HUES48 (cell line): Measurements from ENCODE around the gene LRRC10B.

Experiments
- H3K27ac ChIP-seq: one replicate; pipeline ENCODE4 v1.7.0; 2013; ENCODE audit warnings: low read depth, low read length, inconsistent platforms
- H3K27me3 ChIP-seq: 2 replicates; pipeline ENCODE4 v1.6.1; 2013; ENCODE audit warnings: mild to moderate bottlenecking, low read length; ENCODE audit not compliant: control insufficient read depth, insufficient read depth
- H3K36me3 ChIP-seq: 2 replicates; pipeline ENCODE4 v1.6.1; 2013; ENCODE audit warnings: low read length; ENCODE audit not compliant: control insufficient read depth, insufficient read depth
- H3K4me1 ChIP-seq: 2 replicates; pipeline ENCODE4 v1.6.1; 2013; ENCODE audit warnings: mild to moderate bottlenecking, low read length; ENCODE audit not compliant: control insufficient read depth, insufficient read depth
- H3K4me3 ChIP-seq: 2 replicates; pipeline ENCODE4 v1.5.1; 2013; ENCODE audit warnings: mild to moderate bottlenecking, low read depth, low read length
- H3K9ac ChIP-seq: 2 replicates; pipeline ENCODE4 v1.6.1; 2013; ENCODE audit warnings: mild to moderate bottlenecking, low read depth, low read length, moderate library complexity
- H3K9me3 ChIP-seq: 2 replicates; pipeline ENCODE4 v1.6.1; 2013; ENCODE audit warnings: low read length; ENCODE audit not compliant: control insufficient read depth, insufficient read depth

Gene LRRC10B

GRCh38 chr11:61541598-61541997, 33.0 kb downstream of the LRRC10B start:
- H3K27me3 ChIP-seq, result 0 out of 2 replicates have a peak, but pooled peaks cover 3% of the 10 kb centered on the region
- H3K9ac ChIP-seq, result no peak overlapping the region
- no peak overlapping the region for H3K27ac ChIP-seq
- H3K4me1 ChIP-seq, result peaks cover 19% of the 10 kb centered on the region
- no peaks in the 10 kb centered on the region for H3K36me3 ChIP-seq
- no peak overlapping the region for H3K4me3 ChIP-seq
- H3K9me3 ChIP-seq, result no peaks in the 10 kb centered on the region

- no peaks in the 10 kb centered on the region for H3K36me3 ChIP-seq
- H3K4me3 ChIP-seq, result no peak overlapping the region
- 0 out of 2 replicates have a peak, but pooled peaks cover 3% of the 10 kb centered on the region for H3K27me3 ChIP-seq
- peaks cover 19% of the 10 kb centered on the region for H3K4me1 ChIP-seq
- no peak overlapping the region for H3K9ac ChIP-seq
- no peak overlapping the region for H3K27ac ChIP-seq
- H3K9me3 ChIP-seq, result no peaks in the 10 kb centered on the region
Observed at GRCh38 chr11:61542024-61542461, 33.5 kb downstream of the LRRC10B start.

- 0 out of 2 replicates have a peak, but pooled peaks cover 3% of the 10 kb centered on the region for H3K27me3 ChIP-seq
- no peak overlapping the region for H3K4me3 ChIP-seq
- no peaks in the 10 kb centered on the region for H3K36me3 ChIP-seq
- H3K9ac ChIP-seq, result no peak overlapping the region
- H3K4me1 ChIP-seq, result peaks cover 19% of the 10 kb centered on the region
- no peak overlapping the region for H3K27ac ChIP-seq
- no peaks in the 10 kb centered on the region for H3K9me3 ChIP-seq
Observed at GRCh38 chr11:61542705-61543104, 34.2 kb downstream of the LRRC10B start.

- Histone ChIP-seq H3K4me1 (peaks cover 19% of the 10 kb centered on the region), H3K27me3 (0 out of 2 replicates have a peak, but pooled peaks cover 2% of the 10 kb centered on the region), H3K4me3 (no peak overlapping the region), H3K36me3 (no peaks in the 10 kb centered on the region), H3K9me3 (no peaks in the 10 kb centered on the region), H3K27ac (no peak overlapping the region), H3K9ac (no peak overlapping the region)
Observed at GRCh38 chr11:61543606-61544306, 35.2 kb downstream of the LRRC10B start.

- no peaks in the 10 kb centered on the region for H3K36me3 ChIP-seq
Observed at GRCh38 chr11:61544466-61544865, 35.9 kb downstream of the LRRC10B start.

GRCh38 chr11:61545341-61545740, 36.8 kb downstream of the LRRC10B start:
- H3K9ac ChIP-seq, result no peak overlapping the region
- no peaks in the 10 kb centered on the region for H3K36me3 ChIP-seq
- H3K27me3 ChIP-seq, result no peaks in the 10 kb centered on the region
- no peaks in the 10 kb centered on the region for H3K9me3 ChIP-seq
- H3K27ac ChIP-seq, result no peak overlapping the region
- peaks cover 13% of the 10 kb centered on the region for H3K4me1 ChIP-seq
- no peak overlapping the region for H3K4me3 ChIP-seq

More at GRCh38 chr11:61544466-61544865, 35.9 kb downstream of the LRRC10B start:
- Histone ChIP-seq H3K27me3 (no peaks in the 10 kb centered on the region), H3K4me1 (peaks cover 18% of the 10 kb centered on the region), H3K9me3 (no peaks in the 10 kb centered on the region), H3K27ac (no peak overlapping the region), H3K4me3 (no peak overlapping the region), H3K9ac (no peak overlapping the region)

- Histone ChIP-seq H3K4me3 (no peak overlapping the region), H3K36me3 (no peaks in the 10 kb centered on the region), H3K4me1 (peaks cover 13% of the 10 kb centered on the region), H3K9ac (no peak overlapping the region), H3K9me3 (no peaks in the 10 kb centered on the region), H3K27ac (no peak overlapping the region), H3K27me3 (no peaks in the 10 kb centered on the region)
Observed at GRCh38 chr11:61545921-61546320, 37.4 kb downstream of the LRRC10B start.

- H3K9me3 ChIP-seq, result no peaks in the 10 kb centered on the region
- no peaks in the 10 kb centered on the region for H3K36me3 ChIP-seq
- peaks cover 13% of the 10 kb centered on the region for H3K4me1 ChIP-seq
- H3K27ac ChIP-seq, result no peak overlapping the region
- H3K27me3 ChIP-seq, result no peaks in the 10 kb centered on the region
- no peak overlapping the region for H3K9ac ChIP-seq
- no peak overlapping the region for H3K4me3 ChIP-seq
Observed at GRCh38 chr11:61546663-61547062, 38.1 kb downstream of the LRRC10B start.

- no peak overlapping the region for H3K9ac ChIP-seq
- no peaks in the 10 kb centered on the region for H3K9me3 ChIP-seq
- no peak overlapping the region for H3K27ac ChIP-seq
- no peaks in the 10 kb centered on the region for H3K36me3 ChIP-seq
- H3K27me3 ChIP-seq, result no peaks in the 10 kb centered on the region
- no peak overlapping the region for H3K4me3 ChIP-seq
- H3K4me1 ChIP-seq, result peaks cover 9% of the 10 kb centered on the region
Observed at GRCh38 chr11:61547246-61547645, 38.7 kb downstream of the LRRC10B start.

- no peak overlapping the region for H3K4me3 ChIP-seq
- no peaks in the 10 kb centered on the region for H3K9me3 ChIP-seq
- no peaks in the 10 kb centered on the region; the same call in 1 of the 2 replicates for H3K4me1 ChIP-seq
- H3K27ac ChIP-seq, result no peak overlapping the region
- H3K9ac ChIP-seq, result no peak overlapping the region
- peaks cover 12% of the 10 kb centered on the region; the same call in 1 of the 2 replicates for H3K27me3 ChIP-seq
- no peaks in the 10 kb centered on the region for H3K36me3 ChIP-seq
Observed at GRCh38 chr11:61549177-61549576, 40.6 kb downstream of the LRRC10B start.

- H3K4me3 ChIP-seq, result no peak overlapping the region
- no peak overlapping the region for H3K27ac ChIP-seq
- H3K36me3 ChIP-seq, result no peaks in the 10 kb centered on the region
- H3K9me3 ChIP-seq, result no peaks in the 10 kb centered on the region
- peaks cover 19% of the 10 kb centered on the region for H3K27me3 ChIP-seq
- H3K9ac ChIP-seq, result no peak overlapping the region
- peaks cover 2% of the 10 kb centered on the region; the same call in 1 of the 2 replicates for H3K4me1 ChIP-seq
Observed at GRCh38 chr11:61549662-61550568, 41.4 kb downstream of the LRRC10B start.
